ENCODE data around the gene ANKRD33B. TPM values are rescaled to one million over a fixed set of nuclear protein-coding genes. Genes with fewer than 3 reads are reported as not detected.

Gene ANKRD33B
- total and polyA plus RNA-seq, 2 of the 8 experiments (the other 6 are each of a cell fraction or from before 2014, with no cell fraction given), result 6.9 to 20.6 TPM

DNA sequence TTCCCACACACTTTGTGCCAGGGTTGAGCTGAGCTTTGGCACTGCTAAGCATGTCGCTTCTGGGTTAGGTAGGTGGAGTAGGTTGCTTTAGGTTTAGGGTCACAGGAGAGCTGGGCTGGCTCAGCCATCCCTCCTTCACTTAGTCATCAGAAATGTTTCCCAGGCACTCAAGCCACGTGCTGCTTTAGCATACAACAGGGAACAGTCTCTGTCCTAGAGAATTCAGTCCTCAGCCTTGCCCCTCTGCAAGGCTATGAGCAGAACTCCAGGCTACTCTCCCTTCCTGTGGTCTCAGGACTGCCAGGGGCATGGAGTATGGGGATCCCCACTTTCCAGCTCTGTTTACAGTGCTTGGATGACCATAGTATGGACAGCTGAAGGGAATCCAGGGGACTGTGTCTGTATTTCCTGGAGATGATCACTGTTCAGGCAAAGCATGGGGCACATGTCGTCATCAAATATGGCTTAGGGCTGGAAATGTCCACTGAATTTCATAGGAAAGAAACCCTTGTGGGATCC is 7.5 kb upstream of the ANKRD33B start:
- peak overlapping the region; percentile 78 for H4K91ac ChIP-seq (replicated peaks; ENCODE audit: insufficient read length, low read length)
- no peak overlapping the region for H3K4me2 ChIP-seq (ENCODE audit: insufficient read depth in 1 of 2, low read depth in 2 of 2, low read length in 2 of 2)
- no peak overlapping the region for H3K23ac ChIP-seq (ENCODE audit: insufficient read length)
- H3K23me2 ChIP-seq (ENCODE audit: low read depth, low read length), result no peaks in the 10 kb centered on the region
- no peak overlapping the region for H3K56ac ChIP-seq (replicated peaks; ENCODE audit: insufficient read length, low read depth, low read length)
- no peak overlapping the region for H2BK120ac ChIP-seq (replicated peaks; ENCODE audit: low read depth, low read length)
- H3K4me3 ChIP-seq (ENCODE audit: extremely low read depth in 1 of 4, insufficient read depth in 2 of 4, low read depth in 3 of 4, low read length in 4 of 4), result no peak overlapping the region
- H2AFZ ChIP-seq (ENCODE audit: low read length), result no peak overlapping the region
- H3K27me3 ChIP-seq (replicated peaks in 1 of 4; ENCODE audit: control insufficient read depth in 3 of 4, extremely low read depth in 1 of 4, insufficient read depth in 3 of 4, low read length in 3 of 4), result peaks cover 0 to 5% (median 3%) of the 10 kb centered on the region in 4 experiments; a peak in 2 of 7 replicates
- H3K18ac ChIP-seq (ENCODE audit: extremely low read depth, low read length), result peak overlapping the region; percentile 24; the same call in 1 of the 2 replicates
- peak overlapping the region; percentile 24; the same call in 1 of the 2 replicates for H2BK15ac ChIP-seq (ENCODE audit: low read length)
- H3K9ac ChIP-seq (replicated peaks in 1 of 4; ENCODE audit: extremely low read depth in 1 of 4, low read depth in 3 of 4, low read length in 3 of 4), result no peak overlapping the region
- peak overlapping the region; percentile 26; the same call in 1 of the 2 replicates for H2BK5ac ChIP-seq (ENCODE audit: low read depth, low read length)
- no peak overlapping the region for H4K5ac ChIP-seq (ENCODE audit: insufficient read length, low read depth, low read length)
- H2BK12ac ChIP-seq (ENCODE audit: low read depth, low read length), result peak overlapping the region; percentile 82; the same call in 1 of the 2 replicates
- no peak overlapping the region for H2AK5ac ChIP-seq (ENCODE audit: low read depth, low read length)
- no peak overlapping the region for H4K8ac ChIP-seq (ENCODE audit: extremely low read depth, insufficient read depth, low read length)
- no peaks in the 10 kb centered on the region for H3K79me1 ChIP-seq (ENCODE audit: low read depth, low read length)
- TF ChIP-seq, protein P1, sequence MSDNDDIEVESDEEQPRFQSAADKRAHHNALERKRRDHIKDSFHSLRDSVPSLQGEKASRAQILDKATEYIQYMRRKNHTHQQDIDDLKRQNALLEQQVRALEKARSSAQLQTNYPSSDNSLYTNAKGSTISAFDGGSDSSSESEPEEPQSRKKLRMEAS (IDR thresholded peaks at IDR 0.05), result peak; percentile 34; the same call in 1 of the 2 replicates
- TF ChIP-seq POLR2A (IDR thresholded peaks at IDR 0.05; ENCODE audit: control extremely low read depth in 1 of 2, low read depth in 2 of 2, low read length in 2 of 2), result no peak
- H2BK20ac ChIP-seq (ENCODE audit: low read length), result peak overlapping the region; percentile 64; the same call in 1 of the 2 replicates
- POLR2A ChIA-PET (ENCODE audit: partially characterized antibody), result no interaction called here
- no peak for DNase-seq (ENCODE audit: low read depth in 1 of 2, low spot score in 2 of 2)
- CTCF ChIA-PET (ENCODE audit: partially characterized antibody), result interaction anchor here (0.6 to 1.5 kb wide), 4 partner anchors 57 to 105 kb away, joined by 3 to 6 read pairs (median 3); no protein-coding TSS in a partner anchor
- no peak overlapping the region for H3K4ac ChIP-seq (replicated peaks; ENCODE audit: insufficient read length, low read depth, low read length)
- H3K9me3 ChIP-seq (ENCODE audit: insufficient read depth in 2 of 2, low read depth in 1 of 2, low read length in 1 of 2), result no peaks in the 10 kb centered on the region
- no peaks in the 10 kb centered on the region for H3K79me2 ChIP-seq (ENCODE audit: control insufficient read depth in 1 of 2, insufficient read depth in 2 of 2, low read length in 2 of 2)
- WGBS, 2 experiments (ENCODE audit: extremely low coverage in 1 of 2, insufficient coverage in 1 of 2, insufficient read length in 1 of 2, insufficient replicate concordance in 2 of 2, low coverage in 1 of 2, low lambda C conversion rate in 2 of 2, missing lambda C conversion rate in 1 of 2), result 69% methylated on average over 3 of the region's 3 CpGs; no CpG with 5 or more reads in 1 of the 2 experiments
- H3K4me1 ChIP-seq (replicated peaks in 1 of 4; ENCODE audit: control insufficient read depth in 3 of 4, insufficient read depth in 4 of 4, low read length in 3 of 4), result peaks cover 3 to 12% (median 7%) of the 10 kb centered on the region in 4 experiments
- H3K14ac ChIP-seq (ENCODE audit: insufficient read length), result no peak overlapping the region
- H3K36me3 ChIP-seq (ENCODE audit: control insufficient read depth in 2 of 4, insufficient read depth in 4 of 4, low read length in 3 of 4), result no peaks in the 10 kb centered on the region
- FAIRE-seq, result no peak
- no peaks in the 10 kb centered on the region for H4K20me1 ChIP-seq (replicated peaks in 1 of 2; ENCODE audit: control insufficient read depth in 1 of 2, insufficient read depth in 2 of 2, low read length in 2 of 2)
- no peak overlapping the region for H3K27ac ChIP-seq (ENCODE audit: low read depth, low read length)
